HCT116 (cell line): ENCODE data around the gene KLHL2. TPM values are rescaled to one million over a fixed set of nuclear protein-coding genes. Genes with fewer than 3 reads are reported as not detected.

Source experiments
- ATAC-seq: fragments of 200-7000 bp; cut with Tn5 transposase; 2 replicates; pipeline ENCODE4 v1.9.1; 2020; ENCODE audit warnings: mild to moderate bottlenecking, moderate library complexity
- BruUV-seq: library from RNA; stranded (reverse); fragments of 400-500 nt; replicated peaks from 2 replicates; lab custom pipeline; 2021; lab: Mats Ljungman, UMichigan
- CTCF ChIA-PET: fragments of 300-600 bp; sonication (Branson Sonifier 250); formaldehyde crosslinking; loops from one replicate; lab custom pipeline; 2021; ENCODE audit warnings: antibody characterized with exemption; lab: Charles Lee
- POLR2A ChIA-PET: fragments of 300-600, 350-600 bp; sonication (Branson Sonifier 250); formaldehyde crosslinking; loops from one replicate; lab custom pipeline; 2021; ENCODE audit warnings: antibody characterized with exemption; lab: Charles Lee
- RAD21 ChIA-PET, 2 experiments: fragments of 300-600 bp; sonication (Branson Sonifier 250); formaldehyde crosslinking; loops; one replicate each; lab custom pipeline; 2023; ENCODE audit warnings: low total read pairs in 2 of 2; ENCODE audit not compliant: uncharacterized antibody in 2 of 2, unreplicated experiment in 2 of 2, low non-redundant PET in 1 of 2; lab: Charles Lee
- DNase-seq: peaks from one replicate; pipeline ENCODE4 v3.0.0-alpha.2; 2010; ENCODE audit warnings: low read depth, low spot score
- H2AFZ ChIP-seq: fragments of 200-600 bp; shearing (Covaris generic), sonication (generic); 2 replicates; pipeline ENCODE4 v1.6.1; 2017; ENCODE audit warnings: low read depth, mixed run types, mixed read lengths, antibody characterized with exemption, low read length; ENCODE audit not compliant: poor library complexity, severe bottlenecking
- H3K27ac ChIP-seq: 2 replicates; pipeline ENCODE4 v1.5.1; 2012; ENCODE audit warnings: low read depth, low read length
- H3K27me3 ChIP-seq: fragments of 200-600 bp; sonication (generic); 2 replicates; pipeline ENCODE4 v1.6.1; 2016; ENCODE audit warnings: mixed run types, low read length, mixed read lengths; ENCODE audit not compliant: insufficient read depth
- H3K36me3 ChIP-seq, 2 experiments: fragments of 200-500 bp in 1 of 2; fragments of 200-600 bp in 1 of 2; sonication (Bioruptor generic) in 1 of 2; sonication (generic) in 1 of 2; 2 replicates each; pipeline versions ENCODE4 v1.5.1 to v1.6.1; 2014 to 2016; ENCODE audit warnings: low read length in 2 of 2, inconsistent platforms in 1 of 2, mixed read lengths in 1 of 2, mixed run types in 1 of 2; ENCODE audit not compliant: insufficient read depth in 2 of 2, control insufficient read depth in 1 of 2
- H3K4me1 ChIP-seq, 2 experiments: fragments of 200-600 bp in 1 of 2; sonication (generic) in 1 of 2; 2 replicates each; pipeline versions ENCODE4 v1.5.1 to v1.6.1; 2012 to 2017; ENCODE audit warnings: low read length in 2 of 2, inconsistent platforms in 1 of 2, mild to moderate bottlenecking in 1 of 2, mixed read lengths in 1 of 2, mixed run types in 1 of 2, moderate library complexity in 1 of 2; ENCODE audit not compliant: insufficient read depth in 2 of 2, control insufficient read depth in 1 of 2
- H3K4me2 ChIP-seq: fragments of 200-600 bp; sonication (generic); 2 replicates; pipeline ENCODE4 v1.6.1; 2017; ENCODE audit warnings: mixed run types, low read length, mixed read lengths
- H3K4me3 ChIP-seq, 2 experiments: fragments of 200-600 bp in 1 of 2; sonication (generic) in 1 of 2; replicated peaks in 1 of 2; 2 replicates each; pipeline ENCODE4 v1.5.1; 2011 to 2016; ENCODE audit warnings: low read length in 2 of 2, control low read depth in 1 of 2, low read depth in 1 of 2, mild to moderate bottlenecking in 1 of 2, mixed read lengths in 1 of 2, mixed run types in 1 of 2
- H3K79me2 ChIP-seq: fragments of 200-600 bp; sonication (generic); 2 replicates; pipeline ENCODE4 v1.6.1; 2017; ENCODE audit warnings: mild to moderate bottlenecking, mixed run types, low read length, moderate library complexity, mixed read lengths; ENCODE audit not compliant: insufficient read depth
- H3K9ac ChIP-seq: fragments of 200-600 bp; sonication (generic); 2 replicates; pipeline ENCODE4 v1.6.1; 2016; ENCODE audit warnings: low read length, mixed read lengths
- H3K9me2 ChIP-seq: fragments of 200-600 bp; sonication (generic), shearing (Covaris generic); 2 replicates; pipeline ENCODE4 v1.6.1; 2017; ENCODE audit warnings: mixed run types, mild to moderate bottlenecking, moderate library complexity; ENCODE audit not compliant: insufficient read depth
- H3K9me3 ChIP-seq, 2 experiments: fragments of 200-500 bp in 1 of 2; fragments of 200-600 bp in 1 of 2; sonication (Bioruptor generic) in 1 of 2; sonication (generic) in 1 of 2; 2 replicates each; pipeline ENCODE4 v1.6.1; 2014 to 2017; ENCODE audit warnings: low read length in 2 of 2, mixed read lengths in 2 of 2, inconsistent platforms in 1 of 2, low read depth in 1 of 2, mild to moderate bottlenecking in 1 of 2, mixed run types in 1 of 2, moderate library complexity in 1 of 2; ENCODE audit not compliant: control insufficient read depth in 1 of 2, insufficient read depth in 1 of 2
- H4K20me1 ChIP-seq: fragments of 200-600 bp; sonication (generic), shearing (Covaris generic); 2 replicates; pipeline ENCODE4 v1.6.1; 2017; ENCODE audit warnings: mixed run types, mild to moderate bottlenecking, moderate library complexity; ENCODE audit not compliant: insufficient read depth
- CBX3 ChIP-seq: IDR thresholded peaks from 2 replicates; pipeline ENCODE4 v1.6.1; 2012; ENCODE audit warnings: low read depth
- CEBPB ChIP-seq: IDR thresholded peaks from 2 replicates; pipeline ENCODE4 v1.6.1; 2012; ENCODE audit warnings: low read depth
- ELF1 ChIP-seq: IDR thresholded peaks from 2 replicates; pipeline ENCODE4 v1.6.1; 2012; ENCODE audit warnings: low read depth, borderline replicate concordance
- FOSL1 ChIP-seq: IDR thresholded peaks from 2 replicates; pipeline ENCODE4 v1.6.1; 2012; ENCODE audit warnings: low read depth
- POLR2A ChIP-seq: IDR thresholded peaks from 2 replicates; pipeline ENCODE4 v1.7.0; 2011; ENCODE audit warnings: borderline replicate concordance; ENCODE audit not compliant: insufficient read depth, insufficient read length; ENCODE audit errors: extremely low read depth
- RAD21 ChIP-seq: IDR thresholded peaks from 2 replicates; pipeline ENCODE4 v1.6.1; 2012; ENCODE audit warnings: low read depth, mild to moderate bottlenecking
- SIN3A ChIP-seq: IDR thresholded peaks from 2 replicates; pipeline ENCODE4 v1.6.1; 2012; ENCODE audit warnings: low read depth
- SP1 ChIP-seq: IDR thresholded peaks from 2 replicates; pipeline ENCODE4 v1.6.1; 2012; ENCODE audit warnings: low read depth
- SRF ChIP-seq: IDR thresholded peaks from 2 replicates; pipeline ENCODE4 v1.6.1; 2012; ENCODE audit warnings: low read depth
- TCF7L2 ChIP-seq: IDR thresholded peaks from 2 replicates; pipeline ENCODE4 v1.7.0; 2011; ENCODE audit warnings: borderline replicate concordance, inconsistent platforms; ENCODE audit not compliant: insufficient read depth, insufficient read length; ENCODE audit errors: extremely low read depth
- YY1 ChIP-seq: IDR thresholded peaks from 2 replicates; pipeline ENCODE4 v1.6.1; 2011; ENCODE audit warnings: low read length, low read depth, moderate library complexity, mild to moderate bottlenecking; ENCODE audit not compliant: insufficient replicate concordance; ENCODE audit errors: extremely low read depth
- ZNF274 ChIP-seq: fragments of 200-500 bp; sonication (Bioruptor generic); IDR thresholded peaks from 2 replicates; pipeline ENCODE4 v1.6.1; 2014; ENCODE audit warnings: mild to moderate bottlenecking, low read depth, low read length, inconsistent platforms
- intact Hi-C: fragments of 100-400 bp; cut with micrococcal nuclease; formaldehyde crosslinking; loops from 2 replicates; pipeline ENCODE4 v1.10.0; 2022
- total RNA-seq: library from RNA; stranded (reverse); gene quantifications from one replicate; pipeline ENCODE4 v1.2.1, GENCODE V29; 2021; ENCODE audit not compliant: unreplicated experiment
- TF ChIP-seq, protein P1 (sequence below): IDR thresholded peaks from 2 replicates; pipeline ENCODE4 v1.6.1; 2012
- TF ChIP-seq, protein P2 (sequence below): IDR thresholded peaks from 2 replicates; pipeline ENCODE4 v1.6.1; 2012

The KLHL2 gene
- total RNA-seq, 1 experiment from 2014 or later = 24.6 TPM

DNA sequence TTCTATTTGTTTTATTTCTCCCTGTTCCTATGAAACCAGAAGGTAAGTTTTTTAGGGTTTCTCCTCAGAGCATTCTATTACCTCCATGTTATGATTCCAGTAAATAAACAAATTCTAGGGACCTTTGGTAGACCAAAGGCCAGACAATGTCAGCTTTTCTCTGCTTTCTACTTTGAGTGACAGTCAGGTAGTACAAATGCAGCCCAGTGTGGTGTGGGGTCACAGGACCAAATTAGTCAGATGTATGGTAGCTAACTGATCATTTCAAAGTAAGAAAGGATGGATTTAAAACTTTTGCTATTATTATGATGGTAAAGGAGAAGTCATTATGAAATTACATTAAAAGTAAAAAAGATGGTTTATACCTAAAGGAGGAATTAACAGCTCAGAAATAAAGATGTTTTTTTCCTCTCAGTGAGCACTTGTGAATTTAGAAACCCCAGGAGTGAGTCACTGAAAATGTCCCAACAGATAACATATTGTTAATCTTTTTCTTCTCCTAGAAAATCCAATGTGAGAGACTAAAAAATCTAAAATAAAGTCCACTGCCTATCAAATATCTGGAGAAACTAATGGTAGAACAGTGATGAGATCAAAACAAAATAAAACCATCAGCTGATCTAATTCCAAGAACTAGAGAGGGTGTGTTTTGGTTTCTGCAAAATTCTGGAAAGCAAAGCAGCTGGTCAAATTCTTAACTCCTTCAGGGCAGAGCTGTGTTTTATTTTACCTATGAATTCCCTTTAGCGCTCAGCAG is 16.6 kb upstream of the KLHL2 start:
- Histone ChIP-seq H3K4me3 (no peak overlapping the region), H3K27me3 (no peaks in the 10 kb centered on the region), H3K4me2 (no peak overlapping the region), H3K9ac (no peak overlapping the region), H3K9me3 (no peaks in the 10 kb centered on the region), H3K9me2 (no peaks in the 10 kb centered on the region), H2AFZ (no peak overlapping the region), H3K79me2 (no peaks in the 10 kb centered on the region), H4K20me1 (no peaks in the 10 kb centered on the region), H3K4me1 (no peaks in the 10 kb centered on the region), H3K36me3 (no peaks in the 10 kb centered on the region), H3K27ac (no peak overlapping the region)
- POLR2A ChIA-PET = no interaction called here
- CTCF ChIA-PET = no interaction called here
- DNase-seq = no peak
- ATAC-seq = no peak
- no TSS peak for BruUV-seq
- RAD21 ChIA-PET = no interaction called here
- intact Hi-C loops = no loop called here
- no peak for TF ChIP-seq CEBPB
- no peak for TF ChIP-seq TCF7L2
- TF ChIP-seq, protein P1, sequence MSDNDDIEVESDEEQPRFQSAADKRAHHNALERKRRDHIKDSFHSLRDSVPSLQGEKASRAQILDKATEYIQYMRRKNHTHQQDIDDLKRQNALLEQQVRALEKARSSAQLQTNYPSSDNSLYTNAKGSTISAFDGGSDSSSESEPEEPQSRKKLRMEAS = no peak
- TF ChIP-seq, protein P2, sequence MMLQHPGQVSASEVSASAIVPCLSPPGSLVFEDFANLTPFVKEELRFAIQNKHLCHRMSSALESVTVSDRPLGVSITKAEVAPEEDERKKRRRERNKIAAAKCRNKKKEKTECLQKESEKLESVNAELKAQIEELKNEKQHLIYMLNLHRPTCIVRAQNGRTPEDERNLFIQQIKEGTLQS = no peak
- no peak for TF ChIP-seq ZNF274
- TF ChIP-seq SRF = no peak
- TF ChIP-seq POLR2A = no peak
- TF ChIP-seq FOSL1 = no peak
- no peak for TF ChIP-seq CBX3
- TF ChIP-seq SP1 = no peak
- no peak for TF ChIP-seq ELF1
- no peak for TF ChIP-seq RAD21
- no peak for TF ChIP-seq SIN3A
- no peak for TF ChIP-seq YY1
